WTC11 (cell line): Measurements from ENCODE around the gene DNASE1L2. TPM values are rescaled to one million over a fixed set of nuclear protein-coding genes. Genes with fewer than 3 reads are reported as not detected.

Source experiments
- ATAC-seq: fragments of 200-7000 bp; cut with Tn5 transposase; 2 replicates; pipeline ENCODE4 v1.10.0; 2021; ENCODE audit warnings: mild to moderate bottlenecking, moderate library complexity
- CTCF ChIA-PET: fragments of 300-600 bp; sonication (Branson Sonifier 250); formaldehyde crosslinking; loops from one replicate; lab custom pipeline; 2021; ENCODE audit warnings: antibody characterized with exemption; lab: Charles Lee
- POLR2A ChIA-PET: fragments of 350-600 bp; sonication (Branson Sonifier 250); formaldehyde crosslinking; loops from one replicate; lab custom pipeline; 2021; ENCODE audit warnings: antibody characterized with exemption; lab: Charles Lee
- DNase-seq: peaks from one replicate; pipeline ENCODE4 v3.0.0; 2021; ENCODE audit warnings: low spot score
- H3K27ac Mint-ChIP-seq: 2 replicates; pipeline ENCODE4 v1.8.0; 2021; ENCODE audit warnings: mixed read lengths
- H3K27me3 Mint-ChIP-seq: 2 replicates; pipeline ENCODE4 v1.8.0; 2021; ENCODE audit warnings: low read depth, mild to moderate bottlenecking, moderate library complexity, mixed read lengths
- H3K36me3 Mint-ChIP-seq: 2 replicates; pipeline ENCODE4 v1.8.0; 2021; ENCODE audit warnings: mixed read lengths
- H3K4me1 Mint-ChIP-seq: 2 replicates; pipeline ENCODE4 v1.8.0; 2022; ENCODE audit warnings: mixed read lengths
- H3K4me3 Mint-ChIP-seq: 2 replicates; pipeline ENCODE4 v1.8.0; 2021; ENCODE audit warnings: mild to moderate bottlenecking, moderate library complexity, mixed read lengths
- H3K9me3 Mint-ChIP-seq: 2 replicates; pipeline ENCODE4 v1.8.0; 2021; ENCODE audit warnings: mixed read lengths
- ERG ChIP-seq: fragments of 250-450 bp; sonication (Bioruptor Pico); IDR thresholded peaks from 2 replicates; pipeline ENCODE4 v1.8.0; 2021; ENCODE audit warnings: mild to moderate bottlenecking
- FOXK1 ChIP-seq: sonication (generic); formaldehyde crosslinking; IDR thresholded peaks from 2 replicates; pipeline ENCODE4 v1.8.0; 2022; ENCODE audit warnings: mild to moderate bottlenecking, moderate library complexity, missing genetic modification reagents
- FOXP1 ChIP-seq: sonication (generic); formaldehyde crosslinking; IDR thresholded peaks from 2 replicates; pipeline ENCODE4 v1.8.0; 2022; ENCODE audit warnings: missing genetic modification reagents, mild to moderate bottlenecking, moderate library complexity, borderline replicate concordance
- MYBL2 ChIP-seq: sonication (generic); formaldehyde crosslinking; IDR thresholded peaks from 2 replicates; pipeline ENCODE4 v1.8.1; 2023; ENCODE audit warnings: mild to moderate bottlenecking, moderate library complexity, missing genetic modification reagents
- NFYB ChIP-seq: sonication (generic); formaldehyde crosslinking; conservative IDR thresholded peaks from 2 replicates; pipeline ENCODE4 v1.8.0; 2022; ENCODE audit warnings: low read depth, missing genetic modification reagents
- NR1H2 ChIP-seq: sonication (generic); formaldehyde crosslinking; IDR thresholded peaks from 2 replicates; pipeline ENCODE4 v1.9.0; 2021; ENCODE audit warnings: mild to moderate bottlenecking, moderate library complexity, missing genetic modification reagents
- PRDM15 ChIP-seq: sonication (generic); formaldehyde crosslinking; IDR thresholded peaks from 2 replicates; pipeline ENCODE4 v1.8.0; 2022; ENCODE audit warnings: missing genetic modification reagents
- TEAD4 ChIP-seq: sonication (generic); formaldehyde crosslinking; IDR thresholded peaks from 2 replicates; pipeline ENCODE4 v1.8.0; 2022; ENCODE audit warnings: mild to moderate bottlenecking, missing genetic modification reagents
- ZNF138 ChIP-seq: sonication (generic); formaldehyde crosslinking; conservative IDR thresholded peaks from 2 replicates; pipeline ENCODE4 v1.8.1; 2022; ENCODE audit warnings: mild to moderate bottlenecking, moderate library complexity, missing genetic modification reagents
- ZNF396 ChIP-seq: fragments of 250-450 bp; sonication (Bioruptor Pico); IDR thresholded peaks from 2 replicates; pipeline ENCODE4 v1.8.0; 2021; ENCODE audit warnings: mild to moderate bottlenecking, moderate library complexity, borderline replicate concordance
- ZNF416 ChIP-seq: fragments of 250-450 bp; sonication (Bioruptor Pico); IDR thresholded peaks from 2 replicates; pipeline ENCODE4 v1.9.0; 2021; ENCODE audit warnings: mild to moderate bottlenecking, inconsistent platforms
- ZNF532 ChIP-seq: fragments of 250-450 bp; sonication (Bioruptor Pico); IDR thresholded peaks from 2 replicates; pipeline ENCODE4 v1.9.0; 2021; ENCODE audit warnings: mild to moderate bottlenecking, borderline replicate concordance
- total RNA-seq: library from RNA; stranded (reverse); gene quantifications from 3 replicates; pipeline ENCODE4 v1.2.3, GENCODE V29; 2021

DNASE1L2 gene
- total RNA-seq, 1 experiment from 2014 or later: 0.66 TPM

- Mint-ChIP-seq H3K4me3 (no peak overlapping the region), H3K27me3 (peaks cover 16% of the 10 kb centered on the region), H3K4me1 (no peaks in the 10 kb centered on the region), H3K27ac (no peak overlapping the region), H3K36me3 (peaks cover 3% of the 10 kb centered on the region; the same call in 1 of the 2 replicates), H3K9me3 (no peaks in the 10 kb centered on the region)
- TF ChIP-seq ZNF416: no peak
- no peak for TF ChIP-seq PRDM15 (CRISPR knock-in tag)
- no peak for TF ChIP-seq ERG (CRISPR knock-in tag)
- no peak for TF ChIP-seq FOXK1 (CRISPR knock-in tag)
- no peak for ATAC-seq
- DNase-seq: no peak
- ChIA-PET POLR2A (interaction anchor here (0.6 kb wide), 1 partner anchor 1559 kb away, joined by 3 read pairs; no protein-coding TSS in a partner anchor), CTCF (no interaction called here)
Measured at GRCh38 chr16:2233872-2234812, 2.1 kb upstream of the DNASE1L2 start.

- no peak for ATAC-seq
- peaks cover 16% of the 10 kb centered on the region for H3K27me3 Mint-ChIP-seq
- peaks cover 3% of the 10 kb centered on the region; the same call in 1 of the 2 replicates for H3K36me3 Mint-ChIP-seq
- POLR2A ChIA-PET: interaction anchor here (0.6 kb wide), 1 partner anchor 1560 kb away, joined by 3 read pairs; no protein-coding TSS in a partner anchor
- H3K4me1 Mint-ChIP-seq: no peaks in the 10 kb centered on the region
- no peak for DNase-seq
- H3K27ac Mint-ChIP-seq: no peak overlapping the region
- CTCF ChIA-PET: no interaction called here
- H3K9me3 Mint-ChIP-seq: no peaks in the 10 kb centered on the region
- H3K4me3 Mint-ChIP-seq: no peak overlapping the region
- TF ChIP-seq MYBL2 (CRISPR knock-in tag): no peak
- TF ChIP-seq NR1H2 (CRISPR knock-in tag): no peak
- TF ChIP-seq ZNF138 (CRISPR knock-in tag): no peak
- no peak for TF ChIP-seq TEAD4 (CRISPR knock-in tag)
Measured at GRCh38 chr16:2234813-2235170, 1.5 kb upstream of the DNASE1L2 start.

- Mint-ChIP-seq H3K27ac (no peak overlapping the region), H3K36me3 (no peaks in the 10 kb centered on the region), H3K4me1 (no peaks in the 10 kb centered on the region), H3K9me3 (no peaks in the 10 kb centered on the region), H3K27me3 (peaks cover 16% of the 10 kb centered on the region), H3K4me3 (no peak overlapping the region)
- TF ChIP-seq MYBL2 (CRISPR knock-in tag) (no peak), NFYB (CRISPR knock-in tag) (no peak), ZNF532 (no peak), ZNF396 (CRISPR knock-in tag) (no peak), FOXP1 (CRISPR knock-in tag) (0 out of 2 replicates have a peak, but pooled peaks have one; percentile 39)
- ATAC-seq (no peak), DNase-seq (no peak)
- ChIA-PET POLR2A (interaction anchor here (2.5 to 4.1 kb wide), 2 partner anchors 17 to 21 kb away, joined by 8 to 28 read pairs; partner anchors contain the start of genes ECI1 and PGP), CTCF (interaction anchor here (4.5 kb wide), 1 partner anchor 40 kb away, joined by 51 read pairs; the partner anchor contains the start of gene CASKIN1)
Measured at GRCh38 chr16:2235234-2235651, 1.0 kb upstream of the DNASE1L2 start.
